ENCODE measurements around the gene MRPL4. TPM values are rescaled to one million over a fixed set of nuclear protein-coding genes. Genes with fewer than 3 reads are reported as not detected.
A peak's percentile ranks its signal among the peaks of the same experiment; 100 is the strongest.

The MRPL4 gene
- total RNA-seq, 6 experiments from 2014 or later = 33.7 to 109 (median 38.2) TPM

DNA sequence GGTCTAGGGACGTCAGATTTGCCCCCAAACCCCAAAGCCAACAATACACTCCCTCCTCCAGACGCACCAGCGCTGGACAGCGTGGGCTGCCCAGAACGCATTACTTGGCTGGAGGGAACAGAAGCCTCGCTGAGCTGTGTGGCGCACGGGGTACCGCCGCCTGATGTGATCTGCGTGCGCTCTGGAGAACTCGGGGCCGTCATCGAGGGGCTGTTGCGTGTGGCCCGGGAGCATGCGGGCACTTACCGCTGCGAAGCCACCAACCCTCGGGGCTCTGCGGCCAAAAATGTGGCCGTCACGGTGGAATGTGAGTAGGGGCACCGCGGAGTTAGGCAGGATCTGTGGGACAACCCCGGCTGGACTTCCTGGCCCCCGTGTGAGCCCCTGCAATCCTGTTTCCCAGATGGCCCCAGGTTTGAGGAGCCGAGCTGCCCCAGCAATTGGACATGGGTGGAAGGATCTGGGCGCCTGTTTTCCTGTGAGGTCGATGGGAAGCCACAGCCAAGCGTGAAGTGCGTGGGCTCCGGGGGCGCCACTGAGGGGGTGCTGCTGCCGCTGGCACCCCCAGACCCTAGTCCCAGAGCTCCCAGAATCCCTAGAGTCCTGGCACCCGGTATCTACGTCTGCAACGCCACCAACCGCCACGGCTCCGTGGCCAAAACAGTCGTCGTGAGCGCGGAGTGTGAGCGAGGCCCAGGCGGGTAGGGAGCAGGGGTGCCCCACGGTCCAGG, 41.8 kb downstream of the MRPL4 start:
- Histone ChIP-seq H3K4me1 (peaks cover 0 to 37% (median 6%) of the 10 kb centered on the region in 4 donors), H3K27me3 (peaks cover 15 to 34% of the 10 kb centered on the region in 2 donors)
- intact Hi-C loops (cut with DNase I) = no loop called here

DNA sequence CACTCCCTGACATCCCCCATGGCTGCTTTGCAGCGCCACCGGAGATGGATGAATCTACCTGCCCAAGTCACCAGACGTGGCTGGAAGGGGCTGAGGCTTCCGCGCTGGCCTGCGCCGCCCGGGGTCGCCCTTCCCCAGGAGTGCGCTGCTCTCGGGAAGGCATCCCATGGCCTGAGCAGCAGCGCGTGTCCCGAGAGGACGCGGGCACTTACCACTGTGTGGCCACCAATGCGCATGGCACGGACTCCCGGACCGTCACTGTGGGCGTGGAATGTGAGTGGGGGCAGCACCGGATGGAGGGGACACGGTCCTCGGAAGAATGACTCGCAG, 42.3 kb downstream of the MRPL4 start:
- Histone ChIP-seq H3K9me3 (no peaks in the 10 kb centered on the region), H3K4me3 (no peak overlapping the region), H3K27ac (no peak overlapping the region), H3K36me3 (no peaks in the 10 kb centered on the region), H3K4me1 (peaks cover 0 to 36% (median 6%) of the 10 kb centered on the region in 4 donors), H3K27me3 (peaks cover 15 to 34% of the 10 kb centered on the region in 2 donors)
- ATAC-seq = peak in 1 of 4 donors; percentile 1
- 9% methylated on average over 15 of the region's 25 CpGs for WGBS (ENCODE audit: insufficient coverage, low coverage, low lambda C conversion rate, missing lambda C conversion rate)
- no peak for DNase-seq
- intact Hi-C loops (cut with DNase I) = no loop called here
- TF ChIP-seq, protein P1, sequence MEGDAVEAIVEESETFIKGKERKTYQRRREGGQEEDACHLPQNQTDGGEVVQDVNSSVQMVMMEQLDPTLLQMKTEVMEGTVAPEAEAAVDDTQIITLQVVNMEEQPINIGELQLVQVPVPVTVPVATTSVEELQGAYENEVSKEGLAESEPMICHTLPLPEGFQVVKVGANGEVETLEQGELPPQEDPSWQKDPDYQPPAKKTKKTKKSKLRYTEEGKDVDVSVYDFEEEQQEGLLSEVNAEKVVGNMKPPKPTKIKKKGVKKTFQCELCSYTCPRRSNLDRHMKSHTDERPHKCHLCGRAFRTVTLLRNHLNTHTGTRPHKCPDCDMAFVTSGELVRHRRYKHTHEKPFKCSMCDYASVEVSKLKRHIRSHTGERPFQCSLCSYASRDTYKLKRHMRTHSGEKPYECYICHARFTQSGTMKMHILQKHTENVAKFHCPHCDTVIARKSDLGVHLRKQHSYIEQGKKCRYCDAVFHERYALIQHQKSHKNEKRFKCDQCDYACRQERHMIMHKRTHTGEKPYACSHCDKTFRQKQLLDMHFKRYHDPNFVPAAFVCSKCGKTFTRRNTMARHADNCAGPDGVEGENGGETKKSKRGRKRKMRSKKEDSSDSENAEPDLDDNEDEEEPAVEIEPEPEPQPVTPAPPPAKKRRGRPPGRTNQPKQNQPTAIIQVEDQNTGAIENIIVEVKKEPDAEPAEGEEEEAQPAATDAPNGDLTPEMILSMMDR (IDR thresholded peaks at IDR 0.05) = peak in 1 of 4 donors; percentile 8
- TF ChIP-seq POLR2A (IDR thresholded peaks at IDR 0.05) = no peak

More for the DNA sequence above, 41.8 kb downstream of the MRPL4 start:
- Histone ChIP-seq H3K4me3 (no peak overlapping the region), H3K36me3 (no peaks in the 10 kb centered on the region), H3K27ac (no peak overlapping the region), H3K9me3 (no peaks in the 10 kb centered on the region)
- 7% methylated on average over 9 of the region's 49 CpGs for WGBS (ENCODE audit: insufficient coverage, low coverage, low lambda C conversion rate, missing lambda C conversion rate)
- no peak for DNase-seq
- TF ChIP-seq, protein P1 (IDR thresholded peaks at IDR 0.05) = no peak
- TF ChIP-seq POLR2A (IDR thresholded peaks at IDR 0.05) = no peak
- ATAC-seq = no peak

DNA sequence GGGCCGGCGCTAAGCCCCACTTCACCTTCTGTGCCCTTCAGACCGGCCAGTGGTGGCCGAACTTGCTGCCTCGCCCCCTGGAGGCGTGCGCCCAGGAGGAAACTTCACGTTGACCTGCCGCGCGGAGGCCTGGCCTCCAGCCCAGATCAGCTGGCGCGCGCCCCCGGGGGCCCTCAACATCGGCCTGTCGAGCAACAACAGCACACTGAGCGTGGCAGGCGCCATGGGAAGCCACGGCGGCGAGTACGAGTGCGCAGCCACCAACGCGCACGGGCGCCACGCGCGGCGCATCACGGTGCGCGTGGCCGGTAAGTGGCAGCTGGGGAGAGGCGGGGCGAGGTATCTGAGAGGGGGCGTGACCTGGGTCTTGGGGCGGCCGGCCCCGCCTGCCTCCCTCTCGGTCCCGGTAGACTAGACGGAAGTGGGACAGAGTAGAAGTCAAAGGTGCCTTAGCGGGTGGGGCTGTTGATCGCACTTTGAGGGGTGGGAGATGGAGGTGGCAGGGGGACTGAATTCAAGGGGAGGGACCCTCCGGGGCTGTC, 43.4 kb downstream of the MRPL4 start:
- ATAC-seq (peak; percentile 16 to 35 (median 26)), DNase-seq (peak in 1 of 3 donors; percentile 46)
- Histone ChIP-seq H3K4me1 (peaks cover 0 to 26% (median 6%) of the 10 kb centered on the region in 4 donors), H3K36me3 (no peaks in the 10 kb centered on the region), H3K4me3 (no peak overlapping the region), H3K27me3 (peaks cover 12 to 34% of the 10 kb centered on the region in 2 donors), H3K9me3 (no peaks in the 10 kb centered on the region), H3K27ac (no peak overlapping the region)
- TF ChIP-seq POLR2A (IDR thresholded peaks at IDR 0.05) = no peak
- TF ChIP-seq, protein P1 (IDR thresholded peaks at IDR 0.05) = no peak
- intact Hi-C loops (cut with DNase I) = no loop called here
- 4% methylated on average over 29 of the region's 48 CpGs for WGBS (ENCODE audit: insufficient coverage, low coverage, low lambda C conversion rate, missing lambda C conversion rate)

DNA sequence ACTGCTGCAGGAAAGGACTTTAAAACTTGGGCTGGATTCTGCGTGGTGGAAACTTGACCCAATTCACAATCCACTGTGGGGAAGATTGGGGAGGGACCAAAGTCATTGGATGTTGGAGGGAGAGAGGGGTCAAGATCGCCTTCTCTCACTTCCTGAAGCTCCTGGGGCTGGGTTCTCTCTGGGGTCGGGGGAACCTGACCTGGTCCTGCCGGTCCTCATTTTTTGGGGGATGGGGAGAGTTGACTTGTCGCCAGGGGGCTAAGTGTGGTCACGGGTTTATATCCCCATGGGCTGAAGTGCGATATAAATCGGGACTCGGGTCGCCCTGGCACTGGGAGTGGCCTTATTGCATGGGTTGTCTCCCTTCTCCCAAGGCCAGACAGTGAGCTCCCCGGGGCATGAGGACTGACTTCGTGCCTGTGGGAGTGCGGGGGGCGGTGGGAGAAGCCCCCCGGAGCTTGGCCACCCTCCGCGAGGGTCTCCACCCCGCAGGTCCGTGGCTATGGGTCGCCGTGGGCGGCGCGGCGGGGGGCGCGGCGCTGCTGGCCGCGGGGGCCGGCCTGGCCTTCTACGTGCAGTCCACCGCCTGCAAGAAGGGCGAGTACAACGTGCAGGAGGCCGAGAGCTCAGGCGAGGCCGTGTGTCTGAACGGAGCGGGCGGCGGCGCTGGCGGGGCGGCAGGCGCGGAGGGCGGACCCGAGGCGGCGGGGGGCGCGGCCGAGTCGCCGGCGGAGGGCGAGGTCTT, 44.0 kb downstream of the MRPL4 start:
- ATAC-seq = no peak
- Histone ChIP-seq H3K36me3 (no peaks in the 10 kb centered on the region), H3K9me3 (no peaks in the 10 kb centered on the region), H3K4me1 (peaks cover 0 to 20% (median 6%) of the 10 kb centered on the region in 4 donors), H3K27me3 (peaks cover 6 to 30% of the 10 kb centered on the region in 2 donors), H3K27ac (no peak overlapping the region), H3K4me3 (no peak overlapping the region)
- TF ChIP-seq, protein P1 (IDR thresholded peaks at IDR 0.05) = no peak
- no peak for TF ChIP-seq POLR2A (IDR thresholded peaks at IDR 0.05)
- intact Hi-C loops (cut with DNase I) = no loop called here
- no peak for DNase-seq
- 0% methylated on average over 2 of the region's 58 CpGs for WGBS (ENCODE audit: insufficient coverage, low coverage, low lambda C conversion rate, missing lambda C conversion rate)
